ENCODE results near the gene TAGLN2.

Gene TAGLN2

DNA sequence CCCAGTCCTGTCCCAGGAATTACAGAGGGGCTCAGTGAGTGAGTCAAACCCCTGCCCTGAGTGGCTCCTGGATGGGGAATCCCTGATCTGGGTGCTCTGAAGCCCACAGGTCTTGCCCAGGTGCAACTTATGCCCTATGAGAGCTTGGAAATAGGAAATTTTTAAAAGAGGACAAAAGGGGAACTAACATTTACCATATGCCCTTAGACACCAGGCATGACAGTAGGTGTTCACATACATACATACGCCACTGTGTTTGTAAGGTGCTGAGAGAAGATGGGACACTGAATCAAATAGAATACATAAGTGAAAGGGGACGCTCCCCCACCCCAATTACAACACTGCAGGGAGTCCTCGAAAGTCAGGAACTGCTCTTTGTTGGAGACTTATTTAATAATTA, 26.8 kb downstream of the TAGLN2 start:
- Mint-ChIP-seq H3K36me3 (ENCODE audit: low read depth) (peaks cover 2% of the 10 kb centered on the region), H3K27ac (no peak overlapping the region), H3K27me3 (ENCODE audit: low read depth) (peaks cover 19% of the 10 kb centered on the region), H3K4me3 (no peak overlapping the region), H3K4me1 (ENCODE audit: low read depth) (peaks cover 6% of the 10 kb centered on the region), H3K9me3 (peaks cover under 1% of the 10 kb centered on the region)
- DNase-seq (ENCODE audit: low spot score) = no peak

DNA sequence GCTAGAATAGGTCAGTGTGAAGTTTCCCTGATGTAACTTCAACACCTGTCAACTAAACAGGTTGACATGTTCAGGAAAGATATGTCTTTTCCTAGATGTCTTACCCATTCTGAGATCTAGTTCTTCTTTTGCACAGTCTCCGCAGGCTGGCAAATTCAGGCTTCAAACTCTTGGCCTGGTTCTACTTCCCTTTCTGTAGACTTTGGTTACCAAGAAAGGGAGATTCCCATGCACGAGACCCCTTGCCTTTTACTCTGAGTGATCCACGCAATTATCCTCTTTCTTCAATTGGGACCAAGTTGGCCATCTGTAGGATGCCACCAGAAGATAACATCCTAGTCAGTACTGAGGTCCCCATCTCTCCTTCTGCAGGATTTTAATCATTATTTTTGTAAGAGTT, 27.3 kb downstream of the TAGLN2 start:
- Mint-ChIP-seq H3K27me3 (ENCODE audit: low read depth) (peaks cover 23% of the 10 kb centered on the region), H3K4me1 (ENCODE audit: low read depth) (peaks cover 5% of the 10 kb centered on the region), H3K27ac (no peak overlapping the region), H3K4me3 (no peak overlapping the region), H3K9me3 (no peaks in the 10 kb centered on the region), H3K36me3 (ENCODE audit: low read depth) (no peaks in the 10 kb centered on the region)
- no peak for DNase-seq (ENCODE audit: low spot score)

DNA sequence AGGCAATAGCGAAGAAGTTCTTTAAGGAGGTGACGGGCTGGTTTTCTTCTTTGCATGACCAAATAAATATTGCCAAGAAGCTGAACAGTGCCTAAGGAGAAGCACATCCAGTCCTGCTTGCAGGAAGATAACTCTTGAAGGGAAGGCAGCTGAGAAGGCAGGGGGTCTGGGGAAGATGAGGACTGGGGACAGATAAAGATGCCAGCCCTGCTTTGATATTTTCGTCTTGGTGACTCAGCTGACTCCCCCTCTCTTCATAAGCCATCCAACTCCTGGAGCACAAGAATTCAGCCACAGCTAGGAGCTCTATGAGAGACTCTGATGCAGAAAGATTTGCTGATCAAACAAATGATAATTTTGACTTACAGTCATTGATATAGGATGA, 28.8 kb downstream of the TAGLN2 start:
- Mint-ChIP-seq H3K36me3 (ENCODE audit: low read depth) (no peaks in the 10 kb centered on the region), H3K4me1 (ENCODE audit: low read depth) (peaks cover 6% of the 10 kb centered on the region), H3K27ac (no peak overlapping the region), H3K4me3 (no peak overlapping the region), H3K9me3 (no peaks in the 10 kb centered on the region), H3K27me3 (ENCODE audit: low read depth) (peaks cover 23% of the 10 kb centered on the region)
- DNase-seq (ENCODE audit: low spot score) = no peak

DNA sequence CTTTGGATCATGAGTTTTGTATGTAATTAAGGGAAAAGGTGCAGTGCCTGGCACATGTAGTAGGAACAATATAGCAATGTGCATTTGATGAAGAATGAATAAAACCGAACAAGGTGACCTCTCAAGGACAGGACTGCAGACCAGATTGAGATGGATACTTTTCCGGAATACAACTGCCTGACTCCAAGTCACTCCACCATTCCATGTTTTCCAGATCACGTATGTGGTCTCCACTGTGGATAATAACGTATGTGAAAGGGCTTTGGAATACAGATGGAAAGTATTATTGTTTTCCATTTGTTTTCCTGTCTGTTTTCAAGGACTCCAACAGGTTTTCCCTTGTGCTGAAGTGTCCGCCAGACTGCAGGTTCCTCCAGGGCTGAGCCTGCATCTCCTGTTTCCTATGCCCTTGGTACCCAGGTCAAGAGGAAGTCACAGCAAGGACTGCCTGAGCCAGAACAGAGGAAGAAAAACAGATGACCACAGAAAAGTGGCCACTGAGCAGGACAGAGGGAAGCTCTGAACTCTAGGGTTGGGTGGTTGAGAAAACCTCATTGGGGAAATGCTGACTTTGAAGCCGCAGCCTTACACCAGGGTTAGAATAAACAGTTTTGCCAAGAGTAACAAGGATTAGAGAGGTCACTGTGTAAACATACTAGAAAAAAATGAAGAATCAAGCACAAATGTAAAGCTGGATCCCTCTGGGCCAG, 29.3 kb downstream of the TAGLN2 start:
- no peak overlapping the region for H3K27ac Mint-ChIP-seq
- H3K4me3 Mint-ChIP-seq = no peak overlapping the region
- H3K27me3 Mint-ChIP-seq (ENCODE audit: low read depth) = peaks cover 23% of the 10 kb centered on the region
- H3K36me3 Mint-ChIP-seq (ENCODE audit: low read depth) = no peaks in the 10 kb centered on the region
- H3K4me1 Mint-ChIP-seq (ENCODE audit: low read depth) = peaks cover 6% of the 10 kb centered on the region
- DNase-seq (ENCODE audit: low spot score) = no peak
- H3K9me3 Mint-ChIP-seq = no peaks in the 10 kb centered on the region

DNA sequence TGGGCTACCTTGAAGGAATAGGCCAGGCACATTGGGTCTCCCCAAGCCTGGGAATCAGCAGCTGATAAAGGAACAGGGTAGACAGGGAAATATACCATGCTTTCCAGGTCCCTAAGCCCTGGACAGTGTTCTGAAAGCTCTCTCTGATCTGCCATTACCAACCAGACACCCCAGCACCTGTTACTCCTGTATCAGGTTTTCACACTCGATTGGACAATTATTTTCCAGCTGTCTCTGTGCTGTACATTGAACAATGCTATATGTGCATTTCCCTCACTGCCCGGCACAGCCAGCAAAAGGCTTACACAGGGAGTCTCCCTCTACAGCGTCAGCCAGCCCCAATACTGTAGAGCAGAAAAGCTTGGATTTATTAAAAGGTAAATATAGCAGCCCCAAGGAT, 30.0 kb downstream of the TAGLN2 start:
- Mint-ChIP-seq H3K27me3 (ENCODE audit: low read depth) (peaks cover 23% of the 10 kb centered on the region), H3K9me3 (no peaks in the 10 kb centered on the region), H3K36me3 (ENCODE audit: low read depth) (no peaks in the 10 kb centered on the region), H3K4me3 (no peak overlapping the region), H3K4me1 (ENCODE audit: low read depth) (peaks cover 3% of the 10 kb centered on the region), H3K27ac (no peak overlapping the region)
- DNase-seq (ENCODE audit: low spot score) = no peak

DNA sequence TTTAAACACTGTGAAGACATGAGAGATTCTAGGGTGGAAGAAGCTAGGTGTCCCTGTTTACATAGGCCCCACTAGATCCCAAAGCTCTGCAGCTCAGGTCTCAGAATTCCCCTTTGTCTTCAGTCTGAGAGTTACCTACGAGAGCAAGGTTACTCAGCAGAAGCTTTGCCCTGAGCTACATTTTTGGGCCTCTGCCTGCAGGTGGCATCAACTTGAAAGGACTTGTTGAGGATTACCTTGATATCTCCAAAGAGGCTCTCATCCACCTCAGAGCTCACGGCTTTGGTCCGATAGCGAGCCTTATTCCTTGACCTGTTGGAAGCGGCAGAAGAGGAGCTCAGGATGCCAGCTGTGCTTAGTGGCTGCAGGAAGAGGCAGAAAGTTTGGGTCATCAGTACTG, 32.4 kb downstream of the TAGLN2 start:
- Mint-ChIP-seq H3K9me3 (no peaks in the 10 kb centered on the region), H3K27ac (no peak overlapping the region), H3K4me1 (ENCODE audit: low read depth) (peaks cover 12% of the 10 kb centered on the region), H3K4me3 (no peak overlapping the region), H3K27me3 (ENCODE audit: low read depth) (peaks cover 21% of the 10 kb centered on the region), H3K36me3 (ENCODE audit: low read depth) (no peaks in the 10 kb centered on the region)
- no peak for DNase-seq (ENCODE audit: low spot score)

DNA sequence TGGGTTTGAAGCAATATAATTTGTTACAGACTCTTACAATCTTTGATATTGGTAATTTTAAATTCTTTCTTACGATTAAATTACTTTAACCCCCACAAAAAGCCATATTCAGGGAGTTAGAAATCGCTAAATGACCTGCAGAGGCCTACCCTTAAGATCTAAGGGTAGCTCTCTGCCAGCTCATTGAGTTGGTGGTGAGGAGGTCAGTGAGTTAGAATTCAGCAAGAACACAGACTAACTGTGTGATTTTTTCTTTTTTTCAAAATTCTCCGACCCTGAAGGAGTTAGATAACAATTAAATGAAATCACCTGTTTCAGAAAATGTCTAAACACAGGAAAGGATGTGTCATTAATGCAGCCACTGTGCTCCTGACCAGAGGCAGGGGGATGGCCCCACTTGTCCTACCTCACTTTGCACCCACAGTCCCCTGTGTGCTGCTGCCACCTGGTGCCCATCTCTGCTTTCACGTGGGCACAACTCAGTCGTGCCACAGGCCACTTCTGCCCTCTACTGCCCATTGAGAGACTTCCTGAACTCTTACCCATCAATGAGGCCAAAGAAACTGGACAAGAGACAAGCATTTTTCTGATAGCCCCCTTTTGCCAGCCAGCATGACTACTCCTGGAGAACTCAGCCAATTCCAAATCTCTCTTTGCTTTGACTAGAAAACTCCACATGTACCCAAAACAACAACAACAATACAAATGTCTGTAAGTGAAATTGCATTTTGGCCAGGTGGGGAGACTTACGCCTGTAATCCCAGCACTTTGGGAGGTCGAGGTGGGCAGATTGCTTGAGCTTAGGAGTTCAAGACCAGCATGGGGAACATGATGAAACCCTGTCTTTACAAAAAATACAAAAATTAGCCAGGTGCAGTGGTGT, 33.8 kb downstream of the TAGLN2 start:
- peak; percentile 70 for DNase-seq (ENCODE audit: low spot score)
- Mint-ChIP-seq H3K27ac (no peak overlapping the region), H3K27me3 (ENCODE audit: low read depth) (peaks cover 21% of the 10 kb centered on the region), H3K4me1 (ENCODE audit: low read depth) (peaks cover 12% of the 10 kb centered on the region), H3K36me3 (ENCODE audit: low read depth) (no peaks in the 10 kb centered on the region), H3K4me3 (no peak overlapping the region), H3K9me3 (no peaks in the 10 kb centered on the region)

DNA sequence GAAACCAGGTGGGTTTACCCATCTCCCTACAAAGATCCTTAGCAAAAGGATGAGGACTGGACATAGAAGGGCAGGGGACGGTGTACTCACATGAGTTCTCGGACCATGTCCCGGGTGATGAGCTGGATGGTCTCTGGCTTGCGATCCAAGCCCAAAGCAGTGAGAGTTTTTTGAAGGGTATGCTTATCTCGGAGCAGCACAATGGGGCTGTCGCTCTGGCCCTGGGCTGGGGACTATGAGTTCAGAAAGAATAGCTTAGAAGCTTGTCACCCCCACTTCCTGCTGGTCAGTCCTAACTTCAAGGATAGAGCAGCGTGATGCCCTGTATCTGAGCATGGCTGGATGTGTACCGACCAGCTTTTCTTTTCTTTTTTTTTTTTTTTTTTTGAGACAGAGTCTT, 34.9 kb downstream of the TAGLN2 start:
- Mint-ChIP-seq H3K4me3 (no peak overlapping the region), H3K27ac (no peak overlapping the region), H3K4me1 (ENCODE audit: low read depth) (peaks cover 12% of the 10 kb centered on the region), H3K9me3 (no peaks in the 10 kb centered on the region), H3K27me3 (ENCODE audit: low read depth) (peaks cover 12% of the 10 kb centered on the region), H3K36me3 (ENCODE audit: low read depth) (no peaks in the 10 kb centered on the region)
- DNase-seq (ENCODE audit: low spot score) = no peak

DNA sequence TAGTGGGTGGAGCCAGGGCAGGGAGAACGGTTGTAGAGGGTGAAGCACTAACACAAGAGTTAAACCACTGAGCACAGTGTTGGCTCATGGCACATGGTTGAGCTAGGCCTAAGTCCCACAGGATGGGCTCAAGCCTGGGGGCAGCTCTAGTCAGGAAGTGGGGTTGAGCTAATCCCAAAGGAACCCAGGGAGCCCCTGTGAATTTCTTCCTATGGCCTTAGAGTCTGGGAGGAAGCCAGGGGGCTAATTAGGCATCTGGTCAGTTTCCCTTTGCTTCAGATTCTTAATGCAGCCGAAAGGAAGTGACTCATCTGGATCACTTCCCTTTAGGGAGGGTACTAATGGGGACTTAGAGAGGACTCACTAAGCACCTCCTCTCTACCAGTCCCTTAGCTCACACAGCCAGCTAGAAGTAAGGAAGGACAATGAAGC, 35.5 kb downstream of the TAGLN2 start:
- H3K9me3 Mint-ChIP-seq = no peaks in the 10 kb centered on the region
- DNase-seq (ENCODE audit: low spot score) = no peak
- no peak overlapping the region for H3K27ac Mint-ChIP-seq
- peaks cover 7% of the 10 kb centered on the region for H3K27me3 Mint-ChIP-seq (ENCODE audit: low read depth)
- H3K36me3 Mint-ChIP-seq (ENCODE audit: low read depth) = no peaks in the 10 kb centered on the region
- H3K4me3 Mint-ChIP-seq = no peak overlapping the region
- peaks cover 12% of the 10 kb centered on the region for H3K4me1 Mint-ChIP-seq (ENCODE audit: low read depth)

DNA sequence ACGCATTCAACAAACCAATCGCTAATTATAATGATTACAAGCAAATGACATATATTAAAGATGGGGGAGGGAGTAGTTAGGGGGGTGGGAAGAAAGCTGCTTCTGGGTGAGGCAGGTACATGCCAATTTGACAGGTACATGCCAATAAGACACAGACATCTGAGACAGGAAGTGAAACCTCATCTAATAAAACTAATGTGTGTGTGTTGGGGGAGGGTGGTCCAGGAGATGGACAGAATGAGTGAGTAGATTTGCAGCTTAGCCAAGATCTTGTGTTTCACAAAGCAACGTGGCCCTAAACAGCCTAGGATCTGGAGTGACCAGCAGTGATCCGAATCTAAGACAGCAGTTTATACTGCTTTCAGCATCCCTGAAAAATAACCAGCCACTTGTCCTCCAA, 36.1 kb downstream of the TAGLN2 start:
- no peaks in the 10 kb centered on the region for H3K9me3 Mint-ChIP-seq
- no peak for DNase-seq (ENCODE audit: low spot score)
- H3K4me3 Mint-ChIP-seq = no peak overlapping the region
- no peak overlapping the region for H3K27ac Mint-ChIP-seq
- H3K4me1 Mint-ChIP-seq (ENCODE audit: low read depth) = peaks cover 12% of the 10 kb centered on the region
- H3K36me3 Mint-ChIP-seq (ENCODE audit: low read depth) = no peaks in the 10 kb centered on the region
- H3K27me3 Mint-ChIP-seq (ENCODE audit: low read depth) = peaks cover 4% of the 10 kb centered on the region

DNA sequence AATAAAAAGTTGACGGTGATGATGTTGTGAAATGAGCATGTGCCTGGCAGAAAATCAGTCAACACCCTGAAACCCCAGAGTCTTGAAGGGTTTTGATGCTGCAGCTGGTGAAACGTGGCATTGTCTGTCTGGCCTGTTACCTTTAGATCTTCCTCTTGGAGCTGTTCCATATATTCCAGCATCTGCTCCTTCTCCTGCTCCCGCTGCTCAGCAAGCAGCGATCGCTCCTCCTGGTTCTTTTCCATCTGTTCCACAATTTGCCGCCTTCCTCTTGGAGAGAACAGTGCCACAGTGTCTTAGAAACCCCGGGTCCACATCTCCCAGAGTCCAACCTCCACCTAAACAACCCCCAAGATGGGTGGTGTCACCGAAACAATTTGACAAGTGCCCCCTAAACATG, 41.0 kb downstream of the TAGLN2 start:
- Mint-ChIP-seq H3K4me1 (ENCODE audit: low read depth) (peaks cover 2% of the 10 kb centered on the region), H3K27me3 (ENCODE audit: low read depth) (no peaks in the 10 kb centered on the region), H3K4me3 (no peak overlapping the region), H3K27ac (no peak overlapping the region), H3K9me3 (no peaks in the 10 kb centered on the region), H3K36me3 (ENCODE audit: low read depth) (no peaks in the 10 kb centered on the region)
- DNase-seq (ENCODE audit: low spot score) = no peak

DNA sequence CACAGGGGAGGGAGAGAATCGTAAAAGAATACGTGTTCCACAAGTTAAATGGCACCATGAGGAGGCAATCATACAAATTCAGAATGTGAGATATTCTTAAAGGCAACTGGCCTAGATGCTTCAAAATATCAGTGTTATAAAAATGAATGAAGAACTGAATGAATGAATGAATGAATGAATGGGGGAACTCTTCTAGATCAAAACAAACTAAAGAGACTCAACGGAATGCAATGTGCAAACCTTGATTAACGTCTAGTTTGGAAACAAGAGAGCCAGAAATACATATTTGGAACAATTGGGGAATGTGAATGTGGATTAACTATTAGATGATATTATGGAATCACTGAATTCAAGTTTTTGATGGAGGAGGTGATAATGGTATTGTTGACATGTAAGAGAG, 42.2 kb downstream of the TAGLN2 start:
- no peak overlapping the region for H3K4me3 Mint-ChIP-seq
- no peaks in the 10 kb centered on the region for H3K9me3 Mint-ChIP-seq
- no peaks in the 10 kb centered on the region for H3K36me3 Mint-ChIP-seq (ENCODE audit: low read depth)
- DNase-seq (ENCODE audit: low spot score) = no peak
- H3K4me1 Mint-ChIP-seq (ENCODE audit: low read depth) = no peaks in the 10 kb centered on the region
- no peaks in the 10 kb centered on the region for H3K27me3 Mint-ChIP-seq (ENCODE audit: low read depth)
- H3K27ac Mint-ChIP-seq = no peak overlapping the region

DNA sequence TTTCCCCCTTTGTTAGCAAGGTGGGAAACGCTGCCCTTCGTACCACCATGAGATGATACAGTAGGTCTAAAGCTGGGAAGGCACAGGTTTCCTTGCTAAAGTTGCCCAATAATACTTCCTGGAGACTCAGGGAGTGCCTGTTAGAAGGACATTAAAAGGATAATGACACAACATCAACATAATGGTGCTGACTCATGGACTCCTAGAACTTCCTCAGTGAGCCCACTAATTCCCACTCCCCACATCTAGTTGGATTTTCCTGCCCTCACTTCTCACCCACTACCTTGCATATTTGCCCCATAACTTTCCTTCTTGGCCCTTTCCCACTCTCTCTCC, 42.8 kb downstream of the TAGLN2 start:
- Mint-ChIP-seq H3K27me3 (ENCODE audit: low read depth) (no peaks in the 10 kb centered on the region), H3K36me3 (ENCODE audit: low read depth) (no peaks in the 10 kb centered on the region), H3K4me1 (ENCODE audit: low read depth) (no peaks in the 10 kb centered on the region), H3K9me3 (no peaks in the 10 kb centered on the region), H3K27ac (no peak overlapping the region), H3K4me3 (no peak overlapping the region)
- DNase-seq (ENCODE audit: low spot score) = no peak

DNA sequence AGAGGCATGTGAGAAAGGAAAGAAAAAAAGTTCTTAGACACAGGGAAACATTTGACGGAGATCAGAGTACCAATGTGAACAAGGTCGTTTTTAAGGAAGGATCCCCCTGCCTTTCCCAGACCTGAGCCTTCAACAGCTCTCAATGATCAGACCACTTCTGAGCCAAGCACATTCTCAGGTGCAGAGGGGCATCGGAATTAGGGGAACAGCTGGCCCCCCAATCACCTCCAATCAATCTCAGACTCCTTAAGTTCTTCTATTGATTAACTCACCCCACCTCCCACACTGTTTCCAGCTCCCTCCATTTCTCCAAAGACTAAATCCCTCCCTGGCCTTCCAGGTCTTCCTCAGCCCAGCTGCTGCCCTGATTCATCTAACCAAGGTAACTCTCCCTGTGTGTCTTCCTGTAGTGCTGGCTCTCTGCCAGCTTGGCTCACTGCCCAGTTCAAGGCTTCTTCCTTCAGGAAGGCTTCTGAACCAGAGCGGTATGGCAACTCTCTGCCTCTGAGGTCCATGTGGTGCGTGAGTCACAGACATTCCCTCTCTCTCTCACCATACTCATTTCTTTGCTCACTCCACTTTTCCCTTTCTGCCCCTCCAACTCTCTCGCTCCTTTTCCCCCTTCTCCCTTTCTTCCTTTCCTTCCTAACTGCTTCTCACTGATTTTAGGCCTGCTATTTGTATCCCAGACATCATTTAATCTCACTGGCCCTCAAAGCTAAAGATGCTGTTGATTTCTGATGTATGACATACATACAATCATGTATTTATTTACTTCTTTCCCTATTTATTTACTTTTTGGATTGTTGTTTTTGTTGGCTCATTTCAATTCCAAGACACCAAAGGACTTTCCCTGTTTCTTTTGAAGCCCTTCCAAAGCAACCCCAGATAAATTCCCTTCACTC, 43.4 kb downstream of the TAGLN2 start:
- Mint-ChIP-seq H3K36me3 (ENCODE audit: low read depth) (no peaks in the 10 kb centered on the region), H3K9me3 (no peaks in the 10 kb centered on the region), H3K4me1 (ENCODE audit: low read depth) (no peaks in the 10 kb centered on the region), H3K27ac (no peak overlapping the region), H3K4me3 (no peak overlapping the region), H3K27me3 (ENCODE audit: low read depth) (no peaks in the 10 kb centered on the region)
- DNase-seq (ENCODE audit: low spot score) = no peak
